CD4-positive, alpha-beta T cell treated with Interferon alpha-2 for 1 hour (primary cell): ENCODE results near the gene STXBP1.
"Not testable (repeated sequence)": the region's sequence is repeated elsewhere in the genome, so short reads cannot be mapped to it uniquely, and the experiment has no call there.

Experiments
- DNase-seq, 2 donors: peaks; one replicate each; pipeline ENCODE4 v3.0.0-alpha.2; 2020 to 2022

Gene STXBP1

GRCh38 chr9:127578952-127579853 lies 32.9 kb upstream of the STXBP1 start:
- peak; percentile 64 to 83 for DNase-seq

- no peak for DNase-seq
Measured at GRCh38 chr9:127580366-127580765, 31.7 kb upstream of the STXBP1 start.

- DNase-seq: no peak
Measured at GRCh38 chr9:127580879-127581475, 31.1 kb upstream of the STXBP1 start.

GRCh38 chr9:127584474-127584805 lies 27.6 kb upstream of the STXBP1 start:
- not testable (repeated sequence) for DNase-seq

- no peak for DNase-seq
Measured at GRCh38 chr9:127585161-127585819, 26.8 kb upstream of the STXBP1 start.

GRCh38 chr9:127586096-127586495 lies 26.0 kb upstream of the STXBP1 start:
- no peak for DNase-seq

GRCh38 chr9:127586537-127586936 lies 25.5 kb upstream of the STXBP1 start:
- DNase-seq: peak; percentile 65 to 73

GRCh38 chr9:127587966-127588365 lies 24.1 kb upstream of the STXBP1 start:
- DNase-seq: no peak

GRCh38 chr9:127588740-127589506 lies 23.2 kb upstream of the STXBP1 start:
- no peak for DNase-seq

GRCh38 chr9:127589955-127590370 lies 22.1 kb upstream of the STXBP1 start:
- peak in 1 of 2 donors; percentile 58 for DNase-seq

GRCh38 chr9:127595611-127596010 lies 16.5 kb upstream of the STXBP1 start:
- no peak for DNase-seq

- no peak for DNase-seq
Measured at GRCh38 chr9:127598839-127599549, 13.1 kb upstream of the STXBP1 start.

- DNase-seq: no peak
Measured at GRCh38 chr9:127599550-127599891, 12.6 kb upstream of the STXBP1 start.

- no peak for DNase-seq
Measured at GRCh38 chr9:127603226-127603625, 8.9 kb upstream of the STXBP1 start.

- DNase-seq: no peak
Measured at GRCh38 chr9:127606043-127606442, 6.0 kb upstream of the STXBP1 start.

GRCh38 chr9:127608104-127608966 lies 3.7 kb upstream of the STXBP1 start:
- DNase-seq: peak; percentile 75 to 82

- DNase-seq: no peak
Measured at GRCh38 chr9:127611603-127611898, 526 bp upstream of the STXBP1 start.

GRCh38 chr9:127612939-127613582 lies 984 bp downstream of the STXBP1 start:
- DNase-seq: peak in 1 of 2 donors; percentile 42

- DNase-seq: no peak
Measured at GRCh38 chr9:127613583-127613954, 1.5 kb downstream of the STXBP1 start.

GRCh38 chr9:127614961-127615360 lies 2.9 kb downstream of the STXBP1 start:
- DNase-seq: no peak

GRCh38 chr9:127621339-127621970 lies 9.4 kb downstream of the STXBP1 start:
- not testable (repeated sequence) for DNase-seq
